MM.1S (cell line): Measurements from ENCODE around the gene MEF2C.

Source experiments
- DNase-seq: peaks from one replicate; pipeline ENCODE4 v3.0.0-alpha.2; 2015
- H2AFZ ChIP-seq: fragments of 300-600 bp; sonication (generic); 2 replicates; pipeline ENCODE4 v1.6.0; 2016; ENCODE audit warnings: antibody characterized with exemption, low read length
- H3F3A ChIP-seq: fragments of 300-600 bp; sonication (generic); 2 replicates; pipeline ENCODE4 v1.6.1; 2016; ENCODE audit warnings: mild to moderate bottlenecking, antibody characterized with exemption, low read length, moderate library complexity, mixed read lengths; ENCODE audit not compliant: insufficient read depth
- H3K27ac ChIP-seq: fragments of 300-600 bp; sonication (generic); 2 replicates; pipeline ENCODE4 v1.5.1; 2016; ENCODE audit warnings: mild to moderate bottlenecking, low read length
- H3K27me3 ChIP-seq: fragments of 300-600 bp; sonication (generic); replicated peaks from 2 replicates; pipeline ENCODE4 v1.6.0; 2016; ENCODE audit warnings: low read length; ENCODE audit not compliant: insufficient read depth
- H3K36me3 ChIP-seq: fragments of 300-600 bp; sonication (generic); replicated peaks from 2 replicates; pipeline ENCODE4 v1.6.1; 2016; ENCODE audit warnings: mild to moderate bottlenecking, low read length, mixed read lengths; ENCODE audit not compliant: insufficient read depth
- H3K4me1 ChIP-seq: fragments of 300-600 bp; sonication (generic); 2 replicates; pipeline ENCODE4 v1.6.1; 2016; ENCODE audit warnings: low read length, mixed read lengths
- H3K4me2 ChIP-seq: fragments of 300-600 bp; sonication (generic); 2 replicates; pipeline ENCODE4 v1.6.0; 2016; ENCODE audit warnings: low read depth, low read length
- H3K4me3 ChIP-seq: fragments of 300-600 bp; sonication (generic); 2 replicates; pipeline ENCODE4 v1.5.1; 2016; ENCODE audit warnings: low read length, mixed read lengths
- H3K79me2 ChIP-seq: fragments of 300-600 bp; sonication (generic); 2 replicates; pipeline ENCODE4 v1.6.1; 2016; ENCODE audit warnings: mixed run types, low read length, mixed read lengths
- H3K9ac ChIP-seq: fragments of 300-600 bp; sonication (generic); 2 replicates; pipeline ENCODE4 v1.6.1; 2016; ENCODE audit warnings: low read length, mixed read lengths
- H3K9me2 ChIP-seq: fragments of 300-600 bp; sonication (generic); replicated peaks from 2 replicates; pipeline ENCODE4 v1.6.1; 2016; ENCODE audit warnings: mild to moderate bottlenecking, low read length, mixed read lengths; ENCODE audit not compliant: insufficient read depth
- H3K9me3 ChIP-seq: fragments of 300-600 bp; sonication (generic); replicated peaks from 2 replicates; pipeline ENCODE4 v1.6.1; 2016; ENCODE audit warnings: mild to moderate bottlenecking, low read length, mixed read lengths; ENCODE audit not compliant: insufficient read depth
- H4K20me1 ChIP-seq: fragments of 300-600 bp; sonication (generic); 2 replicates; pipeline ENCODE4 v1.6.1; 2016; ENCODE audit warnings: mild to moderate bottlenecking, low read length, moderate library complexity, mixed read lengths; ENCODE audit not compliant: insufficient read depth
- EZH2 ChIP-seq: fragments of 300-600 bp; sonication (generic); optimal IDR thresholded peaks from 2 replicates; pipeline ENCODE3; 2017; ENCODE audit warnings: low read depth, mild to moderate bottlenecking, antibody characterized with exemption, low read length, mixed read lengths
- EZH2phosphoT487 ChIP-seq: fragments of 300-600 bp; sonication (generic); IDR thresholded peaks from 2 replicates; pipeline ENCODE4 v1.6.1; 2018; ENCODE audit warnings: antibody characterized with exemption, low read length
- TF ChIP-seq, protein P1 (sequence below): fragments of 300-600 bp; sonication (generic); IDR thresholded peaks from 2 replicates; pipeline ENCODE4 v1.5.1; 2016; ENCODE audit warnings: antibody characterized with exemption, low read length, mixed read lengths

The MEF2C gene

DNA sequence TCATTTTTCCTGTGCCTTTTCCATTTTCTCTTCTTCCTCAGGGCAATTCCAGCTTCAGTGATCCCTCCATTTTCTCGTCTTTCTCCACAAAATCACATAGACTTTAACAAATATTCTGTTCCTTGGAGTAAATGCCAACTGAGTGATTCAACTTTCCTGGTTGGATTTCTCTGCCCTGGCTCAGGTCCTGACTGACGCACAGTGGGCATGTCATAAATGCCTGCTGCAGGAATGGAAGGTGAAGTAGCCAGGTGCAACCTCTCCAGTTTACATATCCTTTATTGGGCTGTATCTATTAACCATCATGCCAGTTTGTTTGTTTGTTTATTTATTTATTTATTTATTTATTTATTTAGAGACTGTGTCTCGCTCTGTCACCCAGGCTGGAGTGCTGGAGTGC lies 95.1 kb downstream of the MEF2C start:
- H3K27ac ChIP-seq, result no peak overlapping the region
- H3K9me3 ChIP-seq, result no peaks in the 10 kb centered on the region
- DNase-seq, result no peak
- peaks cover 16% of the 10 kb centered on the region for H3K36me3 ChIP-seq
- no peaks in the 10 kb centered on the region for H3K27me3 ChIP-seq
- no peaks in the 10 kb centered on the region; the same call in 1 of the 2 replicates for H3K4me1 ChIP-seq
- peaks cover 98% of the 10 kb centered on the region for H3K79me2 ChIP-seq
- H3K4me3 ChIP-seq, result no peak overlapping the region
- peaks cover 50% of the 10 kb centered on the region for H4K20me1 ChIP-seq
- no peak overlapping the region for H2AFZ ChIP-seq
- H3K9me2 ChIP-seq, result no peaks in the 10 kb centered on the region
- peaks cover 16% of the 10 kb centered on the region for H3F3A ChIP-seq
- no peak overlapping the region for H3K9ac ChIP-seq
- H3K4me2 ChIP-seq, result no peak overlapping the region
- TF ChIP-seq, protein P1, sequence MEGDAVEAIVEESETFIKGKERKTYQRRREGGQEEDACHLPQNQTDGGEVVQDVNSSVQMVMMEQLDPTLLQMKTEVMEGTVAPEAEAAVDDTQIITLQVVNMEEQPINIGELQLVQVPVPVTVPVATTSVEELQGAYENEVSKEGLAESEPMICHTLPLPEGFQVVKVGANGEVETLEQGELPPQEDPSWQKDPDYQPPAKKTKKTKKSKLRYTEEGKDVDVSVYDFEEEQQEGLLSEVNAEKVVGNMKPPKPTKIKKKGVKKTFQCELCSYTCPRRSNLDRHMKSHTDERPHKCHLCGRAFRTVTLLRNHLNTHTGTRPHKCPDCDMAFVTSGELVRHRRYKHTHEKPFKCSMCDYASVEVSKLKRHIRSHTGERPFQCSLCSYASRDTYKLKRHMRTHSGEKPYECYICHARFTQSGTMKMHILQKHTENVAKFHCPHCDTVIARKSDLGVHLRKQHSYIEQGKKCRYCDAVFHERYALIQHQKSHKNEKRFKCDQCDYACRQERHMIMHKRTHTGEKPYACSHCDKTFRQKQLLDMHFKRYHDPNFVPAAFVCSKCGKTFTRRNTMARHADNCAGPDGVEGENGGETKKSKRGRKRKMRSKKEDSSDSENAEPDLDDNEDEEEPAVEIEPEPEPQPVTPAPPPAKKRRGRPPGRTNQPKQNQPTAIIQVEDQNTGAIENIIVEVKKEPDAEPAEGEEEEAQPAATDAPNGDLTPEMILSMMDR, result no peak
- TF ChIP-seq EZH2phosphoT487 (no peak), EZH2 (no peak)

DNA sequence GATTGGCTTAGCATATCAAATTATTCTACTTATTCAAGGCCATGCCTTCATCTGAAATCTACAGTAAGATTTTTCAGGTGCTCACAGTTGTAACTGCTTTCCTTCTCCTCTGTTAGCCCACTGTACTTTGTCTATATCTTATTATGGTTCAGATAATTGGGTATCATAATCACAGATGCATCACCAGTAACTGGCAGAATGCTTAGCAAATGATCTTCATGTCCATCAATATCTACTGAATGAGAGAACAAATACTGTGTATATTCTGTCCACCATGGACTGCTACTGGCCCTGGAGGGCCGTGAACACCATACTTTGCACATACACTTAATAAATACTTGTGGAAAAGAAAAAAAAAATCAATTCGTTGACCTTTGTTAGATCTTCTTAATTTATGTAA lies 96.2 kb downstream of the MEF2C start:
- Histone ChIP-seq H3K79me2 (peaks cover 98% of the 10 kb centered on the region), H3K27ac (no peak overlapping the region), H4K20me1 (peaks cover 41% of the 10 kb centered on the region), H3K4me2 (no peak overlapping the region), H3K27me3 (no peaks in the 10 kb centered on the region), H3K9me2 (no peaks in the 10 kb centered on the region), H3K4me1 (no peaks in the 10 kb centered on the region; the same call in 1 of the 2 replicates), H3K9ac (no peak overlapping the region), H2AFZ (no peak overlapping the region), H3F3A (peaks cover 11% of the 10 kb centered on the region), H3K4me3 (no peak overlapping the region), H3K9me3 (no peaks in the 10 kb centered on the region), H3K36me3 (peaks cover 15% of the 10 kb centered on the region)
- no peak for DNase-seq
- TF ChIP-seq, protein P1, result no peak
- TF ChIP-seq EZH2phosphoT487 (no peak), EZH2 (no peak)

DNA sequence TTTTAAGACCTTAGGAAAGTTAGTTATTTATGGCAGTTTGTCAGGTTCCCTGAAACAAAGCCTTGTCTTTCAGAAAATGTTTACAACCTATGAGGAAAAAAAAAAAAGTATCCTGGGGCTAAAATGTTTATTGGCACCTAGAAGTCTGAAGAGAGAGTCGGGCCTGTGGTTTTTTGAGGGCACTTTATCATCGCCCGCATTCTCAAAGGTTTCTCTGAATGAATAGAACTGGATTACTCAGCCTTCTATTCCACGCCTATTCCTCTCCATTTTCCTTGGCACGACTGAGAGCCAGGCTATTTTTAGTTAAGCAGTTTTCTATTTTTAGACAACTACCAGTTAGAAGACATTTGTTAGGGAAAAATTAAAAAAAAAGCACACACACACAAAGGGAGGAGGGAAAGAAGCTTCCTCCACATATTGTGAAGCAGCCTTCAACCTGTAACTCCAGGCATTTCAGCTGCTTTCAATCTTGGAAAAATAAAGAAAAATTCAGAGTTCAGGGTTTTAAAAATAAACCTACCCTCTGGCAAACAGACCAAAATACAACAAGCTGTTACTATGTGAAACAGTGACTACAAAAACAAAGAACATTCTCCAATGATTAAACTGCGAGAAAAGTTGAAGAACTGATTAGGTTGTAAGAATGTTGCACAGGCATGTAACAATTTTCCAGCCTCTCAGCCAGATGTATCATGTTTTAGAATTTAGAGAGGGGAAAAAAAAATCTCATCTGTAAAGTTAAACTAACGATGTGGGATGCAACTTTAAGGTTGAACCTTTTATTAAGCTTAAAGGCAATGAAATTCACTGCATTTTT lies 97.0 kb downstream of the MEF2C start:
- Histone ChIP-seq H4K20me1 (peaks cover 44% of the 10 kb centered on the region), H3K4me2 (no peak overlapping the region), H3K27me3 (no peaks in the 10 kb centered on the region), H3K9me3 (no peaks in the 10 kb centered on the region), H3K9ac (no peak overlapping the region), H3F3A (peaks cover 11% of the 10 kb centered on the region), H3K4me1 (no peaks in the 10 kb centered on the region; the same call in 1 of the 2 replicates), H2AFZ (no peak overlapping the region), H3K27ac (no peak overlapping the region), H3K79me2 (peaks cover 99% of the 10 kb centered on the region), H3K9me2 (no peaks in the 10 kb centered on the region), H3K36me3 (peaks cover 14% of the 10 kb centered on the region), H3K4me3 (no peak overlapping the region)
- DNase-seq, result no peak
- TF ChIP-seq EZH2phosphoT487 (no peak), EZH2 (no peak)
- TF ChIP-seq, protein P1, result no peak
